Esophagus squamous epithelium (tissue), 5 donors: ENCODE measurements around the gene SUCLA2. TPM values are rescaled to one million over a fixed set of nuclear protein-coding genes. Genes with fewer than 3 reads are reported as not detected.
A peak's percentile ranks its signal among the peaks of the same experiment; 100 is the strongest.

Experiments
- DNase-seq: peaks from one replicate; lab custom pipeline; 2025; lab: John Stamatoyannopoulos, UW
- H3K27ac ChIP-seq, 4 donors: fragments of 200-600 bp; sonication (generic); one replicate each; pipeline ENCODE4 v1.5.1; 2016 to 2019; ENCODE audit warnings: mild to moderate bottlenecking in 1 of 4
- H3K27me3 ChIP-seq, 4 donors: fragments of 200-600 bp; sonication (generic); 1 replicate in 3 of 4; 2 replicates in 1 of 4; pipeline versions ENCODE4 v1.5.1 to v1.6.0; 2017 to 2021; ENCODE audit warnings: antibody characterized with exemption in 1 of 4
- H3K36me3 ChIP-seq, 3 donors: fragments of 200-600 bp; sonication (generic); one replicate each; pipeline ENCODE4 v1.5.1; 2016 to 2019
- H3K4me1 ChIP-seq, 3 donors: fragments of 200-600 bp; sonication (generic); one replicate each; pipeline ENCODE4 v1.5.1; 2017 to 2019
- H3K4me3 ChIP-seq, 4 donors: fragments of 200-600 bp; sonication (generic); 1 replicate in 3 of 4; 2 replicates in 1 of 4; pipeline ENCODE4 v1.5.1; 2016 to 2019; ENCODE audit warnings: mild to moderate bottlenecking in 2 of 4, moderate library complexity in 1 of 4
- H3K9me3 ChIP-seq, 3 donors: fragments of 200-600 bp; sonication (generic); one replicate each; pipeline ENCODE4 v1.5.1; 2016 to 2019
- POLR2A ChIP-seq, 4 donors: fragments of 450-650 bp; IDR thresholded peaks; one replicate each; pipeline ENCODE4 v1.6.1; 2017; ENCODE audit warnings: antibody characterized with exemption in 4 of 4, mild to moderate bottlenecking in 4 of 4, moderate library complexity in 3 of 4
- WGBS, 2 donors: methylation state at CpG; one replicate each; pipeline ENCODE4 v1.1.5; 2018; 5-methylcytosine and 5-hydroxymethylcytosine counted together
- intact Hi-C: fragments of 100-400 bp; cut with DNase I; formaldehyde crosslinking; loops from one replicate; pipeline ENCODE4 v1.15.0; 2022
- total RNA-seq, 4 donors: library from RNA; depleted of rRNA; stranded (reverse); fragments of >200 nt; gene quantifications; one replicate each; pipeline ENCODE4 v1.1.0, GENCODE V29; 2016
- TF ChIP-seq, protein P1 (sequence below), 6 experiments: fragments of 450-650 bp in 4 of 6; fragments of 200-600 bp in 2 of 6; sonication (generic) in 2 of 6; IDR thresholded peaks; one replicate each; pipeline ENCODE4 v1.5.1; 2016 to 2019; ENCODE audit warnings: antibody characterized with exemption in 6 of 6, mild to moderate bottlenecking in 4 of 6, moderate library complexity in 4 of 6
- donor health status: DM: yes; HTN: yes; CAD: no.

Gene SUCLA2
- total RNA-seq, result 10 to 100 TPM; 22.7 to 56.6 (median 47.4) TPM

DNA sequence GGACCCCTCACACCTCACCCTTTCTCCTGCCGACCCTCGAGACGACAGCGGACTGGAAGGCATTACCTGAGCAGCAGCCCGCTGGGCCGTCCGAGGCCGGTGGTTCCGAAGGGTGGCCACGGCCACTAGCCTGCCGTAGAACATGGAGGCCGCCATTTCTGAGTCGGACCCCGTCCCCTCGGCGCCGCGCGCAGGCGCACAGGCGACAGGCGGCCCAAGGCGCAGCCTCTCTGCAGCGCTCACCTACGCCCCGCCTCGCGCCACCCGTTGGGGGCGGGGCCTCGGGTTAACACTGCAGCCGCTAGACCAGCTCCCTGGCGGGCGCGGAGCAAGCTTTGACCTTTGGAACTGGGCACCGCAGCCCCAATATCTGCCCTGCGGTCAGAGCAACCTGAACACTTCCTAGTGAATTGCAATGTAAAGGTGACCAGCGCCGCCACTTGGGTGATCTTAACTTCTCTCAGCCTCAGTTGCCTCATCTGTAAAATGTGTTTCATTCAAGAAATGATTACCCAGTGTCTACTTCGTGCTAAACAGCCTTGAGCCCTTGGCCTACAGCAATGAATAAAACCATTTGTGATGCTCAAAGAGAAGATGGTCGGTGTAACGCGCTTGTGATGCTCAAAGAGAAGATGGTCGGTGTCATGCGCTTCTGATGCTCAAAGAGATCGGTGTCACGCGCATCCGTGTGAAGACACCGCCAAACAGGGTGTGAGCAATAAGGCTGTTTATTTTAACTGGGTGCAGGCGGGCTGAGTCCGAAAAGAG is at the start of gene SUCLA2:
SUCLA2 (minus strand) TSS at position 160 of the 768 bp plus-strand sequence; CDS start at position 156, 4 bp downstream.
- peak; percentile 52 for DNase-seq
- Histone ChIP-seq H3K36me3 (peaks cover 0 to 22% (median 5%) of the 10 kb centered on the region in 3 donors), H3K4me1 (peaks cover 8 to 44% (median 17%) of the 10 kb centered on the region in 3 donors), H3K27me3 (no peaks in the 10 kb centered on the region), H3K9me3 (no peaks in the 10 kb centered on the region), H3K4me3 (peak within 1 kb of the TSS; percentile 58 to 100 (median 94)), H3K27ac (peak within 1 kb of the TSS; percentile 82 to 94 (median 89))
- TF ChIP-seq POLR2A (IDR thresholded peaks at IDR 0.05), result peak in 3 of 4 donors; percentile 25 to 69 (median 56)
- TF ChIP-seq, protein P1, sequence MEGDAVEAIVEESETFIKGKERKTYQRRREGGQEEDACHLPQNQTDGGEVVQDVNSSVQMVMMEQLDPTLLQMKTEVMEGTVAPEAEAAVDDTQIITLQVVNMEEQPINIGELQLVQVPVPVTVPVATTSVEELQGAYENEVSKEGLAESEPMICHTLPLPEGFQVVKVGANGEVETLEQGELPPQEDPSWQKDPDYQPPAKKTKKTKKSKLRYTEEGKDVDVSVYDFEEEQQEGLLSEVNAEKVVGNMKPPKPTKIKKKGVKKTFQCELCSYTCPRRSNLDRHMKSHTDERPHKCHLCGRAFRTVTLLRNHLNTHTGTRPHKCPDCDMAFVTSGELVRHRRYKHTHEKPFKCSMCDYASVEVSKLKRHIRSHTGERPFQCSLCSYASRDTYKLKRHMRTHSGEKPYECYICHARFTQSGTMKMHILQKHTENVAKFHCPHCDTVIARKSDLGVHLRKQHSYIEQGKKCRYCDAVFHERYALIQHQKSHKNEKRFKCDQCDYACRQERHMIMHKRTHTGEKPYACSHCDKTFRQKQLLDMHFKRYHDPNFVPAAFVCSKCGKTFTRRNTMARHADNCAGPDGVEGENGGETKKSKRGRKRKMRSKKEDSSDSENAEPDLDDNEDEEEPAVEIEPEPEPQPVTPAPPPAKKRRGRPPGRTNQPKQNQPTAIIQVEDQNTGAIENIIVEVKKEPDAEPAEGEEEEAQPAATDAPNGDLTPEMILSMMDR (IDR thresholded peaks at IDR 0.05), result peak in 1 of 6 experiments; percentile 9
- intact Hi-C loops, result no loop called here
- 8 to 31% methylated on average over 13 to 16 of the region's 52 CpGs for WGBS, 2 donors

DNA sequence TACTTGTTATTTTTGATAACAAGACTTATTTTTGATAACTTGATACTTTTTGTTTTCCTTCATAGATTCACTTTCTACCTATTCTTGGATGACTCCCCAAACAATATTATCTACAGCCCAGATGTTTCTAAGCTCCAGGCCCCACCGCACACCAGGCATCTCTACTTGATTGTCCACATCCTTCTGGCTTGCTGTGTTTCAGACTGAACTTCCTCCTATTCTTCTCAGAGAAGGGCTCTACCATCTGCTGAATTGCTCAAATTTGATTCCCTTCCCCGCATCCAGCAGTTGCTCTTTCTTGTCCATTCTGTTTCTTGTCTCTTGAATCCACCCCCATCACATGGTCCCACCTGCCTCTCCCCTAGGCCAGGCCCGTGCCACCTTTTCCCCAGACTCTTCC is 49.5 kb upstream of the SUCLA2 start:
- H3K4me3 ChIP-seq, result no peak overlapping the region
- H3K27ac ChIP-seq, result no peak overlapping the region
- H3K9me3 ChIP-seq, result no peaks in the 10 kb centered on the region
- intact Hi-C loops, result loop anchor here (10.0 kb wide), 1 partner anchor 256 kb away; no protein-coding TSS in a partner anchor
- DNase-seq, result no peak
- TF ChIP-seq, protein P1 (IDR thresholded peaks at IDR 0.05), result no peak
- TF ChIP-seq POLR2A (IDR thresholded peaks at IDR 0.05), result no peak
- no peaks in the 10 kb centered on the region for H3K4me1 ChIP-seq
- H3K36me3 ChIP-seq, result peaks cover 0 to 96% (median 7%) of the 10 kb centered on the region in 3 donors
- 85 to 91% methylated on average over 3 of the region's 3 CpGs for WGBS, 2 donors
- no peaks in the 10 kb centered on the region for H3K27me3 ChIP-seq

DNA sequence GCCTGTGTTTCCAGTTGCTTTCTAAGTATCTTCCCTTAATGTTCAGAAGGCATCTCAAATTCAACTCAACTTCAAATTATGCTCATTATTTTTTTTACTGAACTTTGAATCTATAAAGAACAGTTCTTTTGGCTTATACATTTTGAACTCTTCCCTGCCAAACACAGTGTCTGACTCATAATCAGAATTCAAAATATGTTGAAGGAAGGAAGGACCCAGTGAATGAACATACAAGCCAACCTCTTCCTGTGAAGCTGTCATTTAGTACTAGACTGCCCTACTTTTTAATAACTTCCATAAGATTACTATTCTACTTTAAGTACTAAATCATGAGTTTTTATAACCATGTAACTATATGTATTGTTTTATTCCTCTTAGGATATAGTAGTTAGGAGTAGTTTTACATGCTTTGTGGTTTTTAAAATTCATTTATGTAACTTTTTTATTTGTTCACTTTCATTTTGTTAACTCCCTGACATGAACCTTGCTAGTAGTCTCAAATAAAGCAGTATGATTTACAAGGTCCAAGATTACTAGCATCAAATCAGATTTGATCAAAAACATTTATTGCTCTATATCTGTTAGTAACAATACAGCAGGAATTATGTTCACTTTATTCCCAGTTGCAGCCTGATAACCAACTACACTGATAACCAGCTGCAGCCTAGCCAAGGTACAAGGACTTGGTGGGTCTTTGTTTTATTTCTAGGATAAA is 42.9 kb upstream of the SUCLA2 start:
- DNase-seq, result no peak
- TF ChIP-seq POLR2A (IDR thresholded peaks at IDR 0.05), result no peak
- TF ChIP-seq, protein P1 (IDR thresholded peaks at IDR 0.05), result no peak
- intact Hi-C loops, result no loop called here
- peaks cover 0 to 3% (median 0%) of the 10 kb centered on the region in 3 donors for H3K4me1 ChIP-seq
- no peak overlapping the region for H3K4me3 ChIP-seq
- H3K9me3 ChIP-seq, result no peaks in the 10 kb centered on the region
- no peak overlapping the region for H3K27ac ChIP-seq
- no peaks in the 10 kb centered on the region for H3K27me3 ChIP-seq
- H3K36me3 ChIP-seq, result peaks cover 0 to 50% (median 0%) of the 10 kb centered on the region in 3 donors

DNA sequence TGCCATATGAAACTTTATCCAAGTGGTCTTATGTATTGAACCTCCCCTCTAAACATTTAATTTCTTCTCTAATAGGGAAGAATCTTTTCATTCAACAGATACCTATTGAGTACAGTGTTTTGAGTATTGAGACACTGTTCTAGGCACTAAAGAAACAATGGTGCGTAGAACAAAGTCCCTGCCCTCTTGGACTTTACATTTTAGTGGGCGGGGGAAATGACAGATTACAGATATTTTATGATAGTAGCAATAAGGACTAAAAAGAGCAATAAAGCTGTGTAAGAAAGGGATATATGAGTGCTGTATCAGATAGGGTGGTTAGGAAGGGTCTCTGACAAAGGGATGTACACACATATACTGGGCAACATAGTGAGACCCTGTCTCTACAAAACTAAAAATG is 41.8 kb upstream of the SUCLA2 start:
- H3K27ac ChIP-seq, result no peak overlapping the region
- TF ChIP-seq POLR2A (IDR thresholded peaks at IDR 0.05), result no peak
- DNase-seq, result no peak
- H3K36me3 ChIP-seq, result peaks cover 0 to 40% (median 0%) of the 10 kb centered on the region in 3 donors
- peaks cover 0 to 12% (median 5%) of the 10 kb centered on the region in 3 donors for H3K4me1 ChIP-seq
- H3K9me3 ChIP-seq, result no peaks in the 10 kb centered on the region
- 75 to 100% methylated on average over 1 to 2 of the region's 2 CpGs for WGBS, 2 donors
- H3K27me3 ChIP-seq, result no peaks in the 10 kb centered on the region
- H3K4me3 ChIP-seq, result no peak overlapping the region
- intact Hi-C loops, result no loop called here

DNA sequence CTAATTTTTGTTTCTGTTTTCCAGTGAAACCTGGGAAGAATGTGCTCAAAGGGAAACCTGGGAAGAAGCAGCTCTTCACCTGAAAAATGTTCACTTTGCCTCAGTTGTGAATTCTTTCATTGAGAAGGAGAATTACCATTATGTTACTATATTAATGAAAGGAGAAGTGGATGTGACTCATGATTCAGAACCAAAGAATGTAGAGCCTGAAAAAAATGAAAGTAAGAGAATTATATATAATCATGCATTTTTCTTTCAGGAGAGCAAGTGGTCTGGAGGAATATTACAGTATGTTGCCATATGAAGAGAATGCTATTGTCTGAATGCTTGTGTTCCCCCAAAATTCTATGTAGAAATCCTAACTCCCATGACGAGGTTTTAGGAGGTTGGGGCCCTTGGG is 39.8 kb upstream of the SUCLA2 start:
- no peak overlapping the region for H3K4me3 ChIP-seq
- WGBS, 2 donors, result 93% methylated on average over 1 of the region's 1 CpG
- TF ChIP-seq, protein P1 (IDR thresholded peaks at IDR 0.05), result no peak
- no peak for TF ChIP-seq POLR2A (IDR thresholded peaks at IDR 0.05)
- peaks cover 0 to 27% (median 14%) of the 10 kb centered on the region in 3 donors for H3K4me1 ChIP-seq
- no peaks in the 10 kb centered on the region for H3K27me3 ChIP-seq
- H3K9me3 ChIP-seq, result no peaks in the 10 kb centered on the region
- DNase-seq, result no peak
- peaks cover 0 to 21% (median 0%) of the 10 kb centered on the region in 3 donors for H3K36me3 ChIP-seq
- no peak overlapping the region for H3K27ac ChIP-seq
- intact Hi-C loops, result no loop called here
